ENCODE data around the gene ZNF500.

ZNF500 gene

DNA sequence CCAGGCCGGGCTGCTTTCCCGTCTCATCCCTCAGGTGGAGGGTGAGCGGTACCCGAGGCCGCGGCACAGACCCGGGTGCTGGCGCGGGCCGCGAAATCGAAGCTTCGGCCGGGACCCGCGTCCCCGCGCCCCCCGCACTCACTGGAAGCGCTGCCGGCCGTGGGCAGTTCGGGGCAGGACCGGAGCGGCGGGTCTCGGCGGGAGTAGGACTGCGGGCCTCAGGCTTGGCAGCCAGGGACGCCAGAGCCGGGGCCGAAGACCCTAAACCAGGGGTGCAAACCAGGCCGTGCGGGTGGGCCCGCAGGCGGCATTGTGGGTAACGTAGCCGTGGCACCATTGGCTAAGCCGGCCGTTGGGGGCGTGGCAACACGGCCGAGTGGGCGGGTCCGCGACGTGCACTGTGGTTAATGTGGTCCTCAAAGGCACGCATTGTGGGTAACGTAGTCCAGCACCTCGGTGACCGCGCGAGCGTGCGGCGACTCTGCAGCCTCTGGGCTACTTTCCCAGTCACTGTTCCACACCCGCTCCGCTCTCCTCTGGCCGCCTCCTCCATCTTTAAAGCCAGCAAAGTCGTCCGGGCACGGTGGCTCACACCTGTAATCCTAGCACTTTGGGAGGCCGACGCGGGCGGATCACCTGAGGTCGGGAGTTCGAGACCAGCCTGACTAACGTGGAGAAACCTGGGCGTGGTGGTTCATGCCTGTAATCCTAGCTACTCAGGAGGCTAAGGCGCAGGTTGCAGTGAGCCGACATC lies at the start of gene ZNF500:
ZNF500 (minus strand) TSS at position 288 of the 754 bp plus-strand sequence. CDS start 1,184 bp downstream, outside the sequence.
- peak; percentile 96 for DNase-seq (ENCODE audit: low read depth)

DNA sequence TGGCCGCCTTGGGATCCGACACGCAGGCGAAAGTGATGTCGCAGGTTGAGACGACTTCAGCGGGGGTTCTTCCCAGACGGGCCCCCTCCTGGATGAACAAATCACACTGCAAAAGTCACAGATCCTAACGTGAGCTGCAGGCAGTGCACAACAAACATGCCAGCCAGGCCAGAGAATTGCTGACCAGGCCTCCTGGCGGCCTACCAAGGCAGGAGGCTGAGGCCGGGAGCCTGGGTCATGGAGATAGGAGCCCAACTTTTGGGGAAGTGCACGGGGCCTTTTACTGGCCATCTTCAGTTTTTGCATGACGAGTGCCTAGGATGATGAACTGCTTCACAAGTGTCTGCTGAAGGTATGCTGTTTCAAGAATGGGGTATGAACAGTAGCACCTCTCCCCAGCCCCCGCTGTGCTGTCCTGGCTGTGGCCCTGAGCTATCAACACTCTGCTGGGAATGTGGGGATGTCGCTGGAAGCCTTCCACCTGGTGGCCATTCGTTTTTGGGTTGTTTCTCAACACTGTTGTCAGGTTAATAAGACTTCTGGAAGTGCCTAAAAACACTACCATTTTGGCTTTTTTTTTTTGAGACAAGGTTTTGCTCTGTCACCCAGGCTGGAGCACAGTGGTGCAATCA lies 47.7 kb upstream of the ZNF500 start:
- no peak for DNase-seq (ENCODE audit: low read depth)

DNA sequence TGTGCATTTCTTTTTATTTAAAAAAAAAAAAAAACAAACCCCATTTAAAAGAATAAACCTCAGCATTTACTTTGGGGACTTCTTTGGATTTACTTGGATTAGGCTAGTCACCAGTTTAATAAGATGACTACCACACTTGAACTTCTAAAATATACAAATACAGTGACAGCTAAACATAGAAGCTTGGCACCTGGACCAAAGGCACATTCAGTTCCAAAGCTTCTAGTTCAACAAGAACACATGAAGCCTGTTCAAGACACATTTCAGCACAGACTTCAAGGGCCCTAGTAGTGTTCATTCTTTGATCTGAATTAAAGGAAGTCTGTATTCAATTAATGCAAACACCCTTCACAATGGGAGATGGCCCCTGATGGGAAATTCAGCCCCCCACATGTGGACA lies 47.1 kb upstream of the ZNF500 start:
- DNase-seq (ENCODE audit: low read depth) = no peak

DNA sequence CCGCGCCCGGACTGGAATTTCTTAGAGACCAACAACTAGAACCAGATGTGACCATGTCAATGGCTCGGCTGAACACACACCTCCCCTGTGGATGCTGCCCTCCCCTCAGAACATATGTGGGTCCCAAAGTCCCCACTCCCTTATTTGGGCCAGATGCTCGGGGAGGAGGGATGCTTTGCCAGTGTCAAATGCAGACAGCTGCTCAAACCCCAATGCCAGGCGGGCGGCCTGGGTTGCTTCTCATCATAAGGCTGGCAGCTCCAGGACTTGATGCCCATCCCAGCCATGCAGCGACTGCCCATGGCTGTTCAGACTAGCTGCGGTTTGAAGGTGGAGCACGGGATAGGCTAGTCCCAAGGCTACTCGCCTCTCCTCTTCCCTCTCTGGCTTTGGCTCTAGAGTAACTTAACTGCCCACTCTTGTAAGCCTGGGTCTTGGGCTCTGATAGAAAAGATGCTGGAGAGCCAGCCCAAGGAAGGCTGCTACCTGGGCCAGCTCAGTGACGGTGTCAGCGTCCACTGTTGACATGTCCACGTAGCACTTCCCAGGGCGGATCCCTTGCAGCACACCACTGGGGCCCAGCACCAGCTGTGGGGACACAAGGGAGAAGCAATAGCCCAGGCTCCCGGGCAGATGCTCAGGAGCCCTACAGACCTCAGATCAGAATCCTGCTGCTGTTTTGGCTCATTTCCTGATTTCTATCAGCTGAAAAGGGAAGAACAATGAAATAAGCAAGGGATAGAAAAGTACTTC lies 46.5 kb upstream of the ZNF500 start:
- no peak for DNase-seq (ENCODE audit: low read depth)

DNA sequence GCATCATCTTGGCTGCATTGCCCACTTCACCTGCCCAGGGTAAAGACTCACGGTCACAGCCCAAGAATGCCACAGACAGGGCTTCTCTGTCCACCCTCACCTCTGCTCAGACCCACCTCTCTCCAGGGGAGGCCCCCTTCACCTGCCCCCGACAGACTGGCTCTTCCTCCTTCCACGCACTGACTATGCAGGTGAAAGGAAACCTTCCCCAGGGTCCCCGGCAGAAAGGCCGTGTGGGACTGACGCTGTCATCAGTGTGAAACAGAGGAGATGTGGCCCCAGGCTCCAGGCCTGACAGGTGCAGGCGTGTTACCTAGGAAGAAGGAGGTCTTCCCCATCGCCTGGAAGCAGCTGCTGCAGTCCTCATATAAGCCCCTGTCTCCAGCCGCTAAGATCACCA lies 44.8 kb upstream of the ZNF500 start:
- DNase-seq (ENCODE audit: low read depth) = no peak

DNA sequence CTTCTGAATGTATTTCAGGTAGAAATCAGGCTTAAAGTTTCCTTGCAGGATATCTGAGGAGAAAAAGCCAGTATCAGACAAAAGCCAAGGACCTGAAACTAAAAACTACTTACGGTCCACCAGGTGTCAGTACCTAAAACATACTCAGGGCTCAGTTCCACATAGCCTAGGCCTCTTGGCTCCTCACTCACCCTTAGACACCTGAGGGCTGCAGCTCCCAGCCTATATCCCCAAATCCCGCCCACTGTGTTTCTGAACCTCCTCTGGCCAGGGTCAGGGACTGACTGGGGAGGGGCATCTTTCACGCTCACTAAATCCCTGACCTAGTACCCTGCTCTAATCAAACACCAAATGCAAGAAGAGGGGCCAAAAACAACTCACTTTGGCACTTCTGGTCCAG lies 44.3 kb upstream of the ZNF500 start:
- no peak for DNase-seq (ENCODE audit: low read depth)

DNA sequence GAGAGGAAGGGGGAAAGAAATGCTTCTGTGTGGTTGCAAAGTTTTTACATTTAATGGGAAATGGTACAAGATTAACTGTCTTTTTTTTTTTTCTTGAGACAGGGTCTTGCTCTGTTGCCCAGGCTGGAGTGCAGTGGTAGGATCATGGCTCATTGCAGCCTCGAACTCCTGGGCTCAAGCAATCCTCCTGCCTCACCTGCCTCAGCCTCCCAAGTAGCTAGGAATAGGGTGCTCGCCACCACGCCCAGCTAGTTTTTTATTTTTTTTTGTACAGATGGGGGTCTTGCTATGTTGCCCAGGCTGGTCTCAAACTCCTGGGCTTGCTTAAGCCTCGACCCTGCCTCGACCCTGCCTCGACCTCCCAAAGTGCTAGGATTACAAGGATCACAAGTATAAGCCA lies 39.3 kb upstream of the ZNF500 start:
- no peak for DNase-seq (ENCODE audit: low read depth)

DNA sequence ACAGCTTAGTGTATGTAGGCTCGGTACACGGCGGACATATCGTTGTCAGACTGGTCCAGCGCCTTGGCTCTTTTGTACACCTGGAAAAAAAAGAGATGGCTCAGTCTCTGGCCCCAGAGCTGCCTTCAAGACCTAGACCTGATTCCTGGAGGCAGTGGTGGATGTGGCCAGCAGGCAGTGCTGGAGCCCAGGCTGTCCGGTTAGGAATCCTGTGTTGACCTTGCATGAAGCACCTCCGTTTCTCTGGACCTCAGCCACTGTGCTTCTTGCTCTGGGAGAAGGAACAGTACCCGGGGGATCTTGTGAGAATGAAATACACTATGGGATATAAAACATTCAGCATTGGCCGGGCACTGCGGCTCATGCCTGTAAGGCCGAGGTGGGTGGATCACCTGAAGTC lies 38.3 kb upstream of the ZNF500 start:
- DNase-seq (ENCODE audit: low read depth) = no peak

DNA sequence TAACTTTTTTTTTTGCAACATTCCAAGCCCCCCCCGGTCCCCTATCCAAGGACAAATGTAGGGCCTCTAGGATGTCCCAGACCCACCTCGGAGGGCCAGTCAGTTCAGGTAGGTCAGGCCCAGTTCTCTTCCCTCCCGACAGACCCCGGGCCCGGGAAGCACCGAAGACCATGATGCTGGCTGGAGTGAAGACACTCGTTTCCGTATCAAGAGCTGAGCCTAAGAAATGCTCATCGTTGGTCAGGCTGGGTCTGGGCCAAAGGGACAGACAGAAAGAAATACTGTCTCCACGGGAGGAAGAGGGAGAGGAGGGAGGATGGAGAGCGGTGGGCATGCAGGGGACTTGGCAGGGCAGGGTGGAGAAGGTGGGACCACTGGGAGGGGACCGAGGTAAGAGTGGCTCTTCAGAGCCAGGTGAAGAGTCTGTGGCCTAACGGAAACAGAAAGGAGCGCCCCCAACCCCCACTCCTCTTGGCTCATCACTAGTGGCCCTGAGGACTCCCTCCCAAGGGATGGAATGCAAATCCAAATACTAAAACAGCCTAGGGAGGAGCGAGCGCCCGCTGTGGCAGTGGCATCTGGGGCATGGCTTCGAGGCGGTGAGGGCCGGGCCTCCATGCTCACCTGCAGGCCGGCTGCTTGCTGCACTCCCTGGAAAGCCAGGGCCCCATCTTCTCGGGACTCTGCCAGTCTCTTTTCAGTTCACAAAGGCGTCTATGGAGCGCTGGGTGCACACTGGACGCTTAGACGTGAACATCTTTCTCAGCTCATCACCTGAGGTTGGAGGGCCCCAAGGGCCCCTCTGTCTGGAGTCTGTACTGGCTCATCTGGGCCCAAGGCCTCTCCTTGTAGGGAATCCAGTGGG lies 37.2 kb upstream of the ZNF500 start:
- no peak for DNase-seq (ENCODE audit: low read depth)

DNA sequence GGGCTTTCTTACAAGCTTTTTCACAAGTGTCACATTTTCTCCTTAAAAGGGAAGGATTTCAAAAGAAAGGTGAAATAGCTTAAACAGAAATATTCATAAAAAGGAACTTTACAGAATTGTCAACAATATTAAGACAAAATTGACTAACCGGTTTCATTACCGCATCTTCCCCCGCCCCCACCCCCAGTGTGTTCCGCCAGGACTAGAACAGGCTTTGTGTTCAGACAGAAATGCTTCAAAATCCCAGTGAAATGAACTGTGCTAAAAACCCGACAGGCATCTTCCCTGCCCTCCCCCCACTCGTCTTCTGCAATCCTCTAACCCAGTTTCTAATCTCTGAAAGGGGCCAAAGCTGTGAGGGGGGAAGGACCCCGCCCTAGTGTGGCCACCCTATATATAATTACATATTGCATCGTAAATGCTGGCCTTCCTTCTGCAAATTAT lies 36.5 kb upstream of the ZNF500 start:
- no peak for DNase-seq (ENCODE audit: low read depth)

DNA sequence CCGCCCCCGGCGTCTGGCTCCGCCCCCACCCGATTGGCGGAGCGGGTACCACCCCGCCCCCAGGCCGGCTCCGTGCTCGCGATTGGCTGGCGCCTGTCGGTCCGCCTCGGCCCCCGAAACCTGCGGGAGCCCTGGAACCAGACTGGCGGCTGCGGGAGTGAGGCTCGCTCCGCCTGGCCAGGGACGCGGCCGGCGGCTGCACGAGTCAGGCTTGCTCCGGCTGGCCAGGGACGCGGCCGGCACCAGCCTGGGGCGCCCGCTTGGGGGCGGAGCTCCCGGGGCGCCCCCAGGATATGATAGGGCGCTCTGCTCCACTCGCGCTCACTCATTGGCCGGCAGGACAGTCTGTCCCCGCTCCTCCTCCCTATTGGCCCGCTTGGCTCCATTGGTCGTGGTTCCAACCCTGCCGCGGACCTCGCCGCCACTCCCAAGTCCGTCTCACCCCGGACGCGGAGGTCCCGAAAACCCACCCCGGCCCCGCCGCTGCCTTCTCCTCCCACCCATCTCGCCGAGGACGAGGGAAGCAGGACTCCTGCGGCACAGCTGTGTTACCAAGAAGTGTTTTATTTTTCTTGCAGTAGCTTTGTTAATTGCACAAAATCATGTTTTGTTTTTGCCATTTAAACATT lies 35.8 kb upstream of the ZNF500 start:
- peak; percentile 82 for DNase-seq (ENCODE audit: low read depth)

DNA sequence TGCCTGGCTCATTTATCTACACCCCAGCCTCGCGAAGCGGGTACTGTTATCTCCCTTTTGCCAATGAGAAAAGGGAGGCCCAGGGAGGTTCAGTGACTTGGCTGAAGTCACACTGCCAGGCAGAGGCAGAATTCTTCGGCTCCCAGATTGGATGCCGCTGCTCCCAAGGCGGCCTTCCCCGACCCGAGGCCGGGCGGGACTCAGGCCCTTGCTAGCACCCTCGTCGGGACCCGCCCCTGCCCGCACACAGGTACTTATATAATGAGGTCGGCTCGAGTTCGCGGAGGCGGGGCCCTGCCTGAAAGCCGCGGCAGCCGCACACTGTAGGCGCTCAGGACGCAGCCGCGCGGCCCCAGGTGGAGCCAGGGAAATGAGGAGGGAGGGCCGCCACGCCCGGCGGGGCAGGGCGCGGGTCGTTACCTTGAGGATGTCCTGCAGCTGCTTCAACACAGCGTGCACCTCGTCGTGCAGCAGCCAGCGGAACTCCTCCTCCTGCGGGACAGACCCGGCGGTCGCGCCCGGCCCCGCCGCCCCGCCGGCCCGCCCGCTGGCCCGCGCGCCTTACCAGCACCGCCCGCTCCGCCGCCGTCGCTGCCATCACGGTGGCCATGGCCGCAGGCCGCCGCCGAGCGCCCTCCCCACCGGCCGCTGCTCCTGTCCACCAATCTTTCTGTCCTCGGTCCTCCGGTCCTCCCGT lies 35.1 kb upstream of the ZNF500 start, which contains the start of gene ROGDI:
ROGDI (minus strand) TSS at position 672 of the 697 bp plus-strand sequence; CDS start at position 610, 62 bp downstream.
- DNase-seq (ENCODE audit: low read depth) = peak; percentile 52

DNA sequence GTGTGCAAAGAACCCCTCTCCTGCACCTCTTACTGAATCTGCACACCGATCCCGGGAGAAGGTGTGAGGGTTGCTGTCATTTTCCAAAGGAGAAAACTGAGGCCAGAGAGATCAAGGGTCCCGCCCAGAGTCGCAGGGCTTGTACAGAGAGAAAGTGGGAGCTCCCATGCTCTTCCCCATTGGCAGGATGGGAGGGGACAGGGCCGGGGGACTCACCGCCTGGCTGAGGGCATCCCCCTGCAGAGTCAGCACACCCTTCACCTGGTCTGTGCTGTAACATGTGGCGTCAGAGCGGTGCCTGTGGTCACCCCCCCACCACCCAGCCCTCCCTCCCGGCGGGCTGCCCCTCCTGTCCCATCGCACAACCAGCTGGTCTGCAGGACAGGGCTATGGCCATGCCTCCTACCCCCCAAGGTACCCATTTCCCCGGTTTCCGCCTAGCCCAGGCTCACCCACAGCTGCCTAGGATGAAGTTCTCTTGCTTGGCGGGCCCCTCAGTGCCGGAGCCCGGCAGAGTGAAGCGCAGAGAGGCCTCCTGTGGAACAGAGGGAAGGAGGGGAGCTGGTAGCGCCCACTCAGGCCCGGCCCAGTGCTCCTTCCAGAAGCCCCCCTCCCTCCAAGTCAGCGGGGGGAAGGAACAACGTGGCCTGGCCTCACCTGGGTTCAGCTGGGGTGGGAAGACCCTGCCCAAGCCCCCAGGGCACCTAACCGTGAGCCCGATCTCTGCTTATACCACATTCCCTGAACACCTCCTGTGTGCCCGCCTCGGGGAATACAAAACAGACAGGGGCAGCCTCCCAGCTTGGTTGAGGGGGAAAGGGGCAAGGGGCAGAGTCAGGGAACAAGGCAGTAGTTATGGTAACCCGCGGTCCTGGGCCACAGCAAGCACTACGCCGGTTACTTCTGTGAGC lies 34.3 kb upstream of the ZNF500 start:
- peak; percentile 9 for DNase-seq (ENCODE audit: low read depth)

DNA sequence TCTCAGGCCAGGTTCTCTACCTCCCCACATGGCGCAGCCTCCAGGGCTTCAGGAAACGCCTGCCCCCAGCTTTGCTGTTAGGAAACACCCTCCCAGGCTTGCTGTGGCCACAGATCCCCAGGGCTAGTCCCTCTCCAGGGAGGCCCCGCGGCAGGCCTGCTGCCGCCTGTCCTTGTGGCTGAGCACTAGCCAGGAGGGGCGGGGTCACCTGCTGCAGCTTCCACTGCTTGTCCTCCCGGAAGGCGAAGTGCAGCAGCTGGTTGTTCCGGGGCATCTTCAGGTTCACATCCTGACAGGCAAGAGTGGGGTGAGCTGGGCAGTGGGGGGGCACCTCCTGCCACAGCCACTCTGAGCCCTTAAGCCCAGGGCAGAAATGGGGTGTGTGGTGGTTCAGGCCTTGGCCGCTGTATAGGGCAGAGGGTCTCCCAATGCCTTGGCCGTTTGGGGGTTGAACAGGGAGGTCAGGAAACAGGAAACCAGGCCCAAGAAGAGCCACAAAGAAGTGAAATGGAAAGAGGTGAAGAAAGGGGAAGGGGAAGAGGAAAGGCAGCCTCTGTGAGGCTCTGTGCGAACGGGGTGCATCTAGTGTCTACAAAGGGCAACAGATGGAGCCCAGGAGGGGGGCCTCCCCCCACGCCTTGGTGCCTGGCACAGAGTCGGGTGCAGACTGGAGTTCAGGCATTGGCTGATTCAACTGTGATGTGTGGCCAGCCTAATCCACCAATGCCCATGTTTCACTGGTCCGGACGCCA lies 33.5 kb upstream of the ZNF500 start:
- no peak for DNase-seq (ENCODE audit: low read depth)

DNA sequence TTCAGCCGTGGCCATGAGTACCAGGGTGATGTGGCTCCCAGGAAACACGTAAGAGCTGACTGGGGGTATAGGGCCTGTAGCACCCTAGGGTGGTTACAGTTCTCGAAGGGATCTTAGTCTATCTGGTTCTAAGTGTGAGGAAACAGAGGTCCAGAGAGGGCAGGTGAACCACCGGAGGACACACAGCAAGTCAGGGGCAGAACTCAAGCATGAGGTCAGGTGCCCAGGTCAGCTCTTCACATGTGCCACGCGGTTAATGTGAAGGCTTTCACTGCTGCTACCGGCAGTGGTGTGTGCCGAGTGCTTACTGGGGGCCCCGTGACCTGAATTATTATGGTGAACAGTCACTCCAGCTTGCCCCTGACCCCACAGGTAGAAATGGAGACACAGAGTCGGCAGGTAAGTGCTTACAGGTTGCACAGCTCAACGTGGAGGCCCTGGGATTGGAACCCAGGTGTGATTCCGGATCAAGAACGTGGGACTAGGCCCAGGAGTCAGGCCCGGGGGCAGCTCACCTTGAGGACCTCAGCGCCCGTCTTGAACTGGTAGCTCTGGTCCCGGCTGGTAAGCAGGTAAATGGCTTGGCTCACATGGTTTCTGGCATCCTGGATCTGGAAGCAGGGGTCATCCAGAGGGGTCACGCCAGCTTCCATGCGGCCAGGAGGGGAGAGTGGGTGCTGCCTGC lies 32.4 kb upstream of the ZNF500 start:
- DNase-seq (ENCODE audit: low read depth) = no peak

DNA sequence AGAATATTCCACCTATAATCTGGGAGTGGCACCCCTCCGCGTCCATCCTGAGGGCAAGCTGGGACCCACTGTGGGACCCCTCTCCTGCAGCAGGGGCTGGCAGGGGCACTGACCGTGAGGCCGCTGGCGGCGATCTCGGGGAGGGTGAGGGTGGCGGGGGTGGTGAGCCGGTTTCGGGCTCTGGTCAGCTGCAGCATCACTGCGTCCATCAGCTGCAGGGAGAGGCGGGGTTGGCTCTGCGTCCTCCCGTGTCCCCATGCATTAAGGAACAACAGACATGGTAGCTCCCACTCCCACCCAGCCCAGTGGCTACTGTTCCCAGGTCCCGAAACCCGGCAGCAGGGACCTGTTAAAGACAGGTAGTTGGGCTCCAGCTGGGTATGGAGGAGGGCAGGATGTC lies 31.5 kb upstream of the ZNF500 start:
- DNase-seq (ENCODE audit: low read depth) = no peak

DNA sequence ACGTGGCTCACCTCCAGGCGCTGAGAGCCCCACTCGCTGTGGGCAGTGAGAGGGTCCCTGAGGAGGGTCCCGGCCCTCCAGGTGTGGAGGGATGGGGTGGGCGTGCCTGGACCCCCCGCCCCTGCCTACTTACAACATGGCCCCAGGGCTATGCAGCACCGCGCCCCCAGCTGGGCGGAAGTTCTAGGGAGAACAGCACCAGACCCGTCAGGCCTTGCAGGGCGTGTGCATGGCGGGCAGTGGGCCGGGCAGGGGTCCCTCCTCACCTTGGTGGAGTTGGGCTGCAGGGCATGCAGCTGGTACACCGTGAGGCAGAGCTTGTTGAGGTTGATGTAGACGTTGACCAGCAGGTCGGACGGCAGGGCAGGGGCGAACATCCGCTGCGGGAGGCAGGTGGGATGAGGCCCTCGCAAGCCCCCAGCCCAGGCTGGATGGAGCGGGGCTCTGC lies 30.9 kb upstream of the ZNF500 start:
- DNase-seq (ENCODE audit: low read depth) = no peak

Data from activated gamma-delta T cell treated with anti-CD3 and anti-CD28 coated beads, Interleukin-2, amount 50 U/mL, for 16 hours (primary cell).